Naive thymus-derived CD4-positive, alpha-beta T cell (primary cell): ENCODE measurements around the gene EIF3K. TPM values are rescaled to one million over a fixed set of nuclear protein-coding genes. Genes with fewer than 3 reads are reported as not detected.

Experiments used
- polyA plus RNA-seq, 2 donors: library from polyadenylated mRNA; unstranded; fragments of 300-500 nt; fragmentation: Illumina TruSeq; gene quantifications; one replicate each; pipeline ENCODE4 v1.2.3, GENCODE V29; 2021
- total RNA-seq, 6 experiments: library from RNA in 5 of 6; stranded (reverse) in 5 of 6; gene quantifications; 1 replicate in 5 of 6; 2 replicates in 1 of 6; pipeline ENCODE4 v1.2.3 and lab custom pipeline; 2021 to 2026

The EIF3K gene
- total and polyA plus RNA-seq, 7 experiments from 2014 or later = 294 to 437 (median 367) TPM

Other genes starting within 250 kb of the EIF3K start
- gene PSMD8, start 244.6 kb upstream of the EIF3K start, total RNA-seq = 100 to 1,000 TPM in 1 of 5 experiments, 10 to 100 TPM in 4; 68.4 to 181 (median 75.8) TPM
- 100 to 1,000 TPM; 141 to 144 TPM for gene PSMD8, start 244.6 kb upstream of the EIF3K start, polyA plus RNA-seq
- under 1 TPM in 3 of 5 experiments, not detected in 2; 0.29 to 0.60 (median 0.39) TPM for gene GGN, start 231.2 kb upstream of the EIF3K start, total RNA-seq
- not detected for gene GGN, start 231.2 kb upstream of the EIF3K start, polyA plus RNA-seq
- gene SPRED3, start 230.5 kb upstream of the EIF3K start, total RNA-seq = 1 to 10 TPM; 1.6 to 2.9 (median 2.6) TPM
- under 1 TPM; 0.12 to 0.22 TPM for gene SPRED3, start 230.5 kb upstream of the EIF3K start, polyA plus RNA-seq
- 10 to 100 TPM; 33.8 to 56.5 (median 44.7) TPM for gene FAM98C, start 216.1 kb upstream of the EIF3K start, total RNA-seq
- gene FAM98C, start 216.1 kb upstream of the EIF3K start, polyA plus RNA-seq = 10 to 100 TPM; 16.2 to 29.0 TPM
- gene RASGRP4, start 193.0 kb upstream of the EIF3K start, total RNA-seq = 10 to 100 TPM in 1 of 5 experiments, 1 to 10 TPM in 2, under 1 TPM in 2; 0.16 to 32.7 (median 1.3) TPM
- gene RASGRP4, start 193.0 kb upstream of the EIF3K start, polyA plus RNA-seq = under 1 TPM in 1 of 2 donors, not detected in 1; 0.14 TPM
- gene RYR1, start 185.5 kb upstream of the EIF3K start, total RNA-seq = 1 to 10 TPM in 4 of 5 experiments, under 1 TPM in 1; 0.29 to 2.6 (median 1.7) TPM
- not detected for gene RYR1, start 185.5 kb upstream of the EIF3K start, polyA plus RNA-seq
- 100 to 1,000 TPM; 200 to 287 (median 235) TPM for gene MAP4K1, start 1.2 kb upstream of the EIF3K start, total RNA-seq
- gene MAP4K1, start 1.2 kb upstream of the EIF3K start, polyA plus RNA-seq = 100 to 1,000 TPM in 1 of 2 donors, 10 to 100 TPM in 1; 79.0 to 120 TPM
- 100 to 1,000 TPM in 2 of 5 experiments, 10 to 100 TPM in 3; 49.2 to 355 (median 54.4) TPM for gene ACTN4, start 28.5 kb downstream of the EIF3K start, total RNA-seq
- gene ACTN4, start 28.5 kb downstream of the EIF3K start, polyA plus RNA-seq = 1 to 10 TPM; 2.8 to 3.9 TPM
- gene CAPN12, start 125.3 kb downstream of the EIF3K start, total RNA-seq = 1 to 10 TPM; 2.5 to 5.1 (median 2.7) TPM
- under 1 TPM in 1 of 2 donors, not detected in 1; 0.84 TPM for gene CAPN12, start 125.3 kb downstream of the EIF3K start, polyA plus RNA-seq
- not detected for gene LGALS7, start 154.3 kb downstream of the EIF3K start, total RNA-seq
- gene LGALS7, start 154.3 kb downstream of the EIF3K start, polyA plus RNA-seq = not detected
- not detected for gene LGALS7B, start 170.0 kb downstream of the EIF3K start, total RNA-seq
- not detected for gene LGALS7B, start 170.0 kb downstream of the EIF3K start, polyA plus RNA-seq
- 1 to 10 TPM; 2.3 to 9.8 (median 7.2) TPM for gene LGALS4, start 193.8 kb downstream of the EIF3K start, total RNA-seq
- gene LGALS4, start 193.8 kb downstream of the EIF3K start, polyA plus RNA-seq = under 1 TPM; 0.13 to 0.31 TPM
- gene ECH1, start 212.6 kb downstream of the EIF3K start, total RNA-seq = 100 to 1,000 TPM in 4 of 5 experiments, 10 to 100 TPM in 1; 71.9 to 149 (median 114) TPM
- gene ECH1, start 212.6 kb downstream of the EIF3K start, polyA plus RNA-seq = 100 to 1,000 TPM; 216 to 279 TPM
- 100 to 1,000 TPM; 339 to 539 (median 505) TPM for gene HNRNPL, start 230.8 kb downstream of the EIF3K start, total RNA-seq
- gene HNRNPL, start 230.8 kb downstream of the EIF3K start, polyA plus RNA-seq = 10 to 100 TPM; 70.6 to 78.7 TPM